HG03196 (cell line): Measurements from ENCODE around the gene LIN52.
"Not testable (repeated sequence)": the region's sequence is repeated elsewhere in the genome, so short reads cannot be mapped to it uniquely, and the experiment has no call there.

Source experiments
- ATAC-seq: cut with Tn5 transposase; IDR thresholded peaks from one replicate; pipeline ENCODE4 v1.9.1; 2021; ENCODE audit not compliant: unreplicated experiment

The LIN52 gene

DNA sequence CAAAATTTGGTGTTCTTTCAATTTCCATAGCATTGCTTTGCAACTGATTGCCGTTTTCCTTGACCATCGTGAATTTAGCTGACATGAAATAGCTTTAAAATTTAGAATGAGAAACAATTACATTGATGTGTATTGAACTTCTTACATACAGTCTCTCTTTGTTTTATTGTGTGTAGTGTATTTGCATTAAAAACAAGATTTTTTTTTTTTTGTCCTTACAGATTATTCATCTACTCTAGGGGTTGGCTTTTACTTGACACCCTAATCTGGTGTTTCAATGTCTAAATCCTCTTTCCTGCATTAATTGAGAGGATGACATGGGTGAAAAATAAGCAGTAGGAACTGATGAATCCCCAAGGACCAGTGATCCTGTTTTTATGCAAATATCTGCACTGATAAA, 20.6 kb downstream of the LIN52 start:
- no peak for ATAC-seq

DNA sequence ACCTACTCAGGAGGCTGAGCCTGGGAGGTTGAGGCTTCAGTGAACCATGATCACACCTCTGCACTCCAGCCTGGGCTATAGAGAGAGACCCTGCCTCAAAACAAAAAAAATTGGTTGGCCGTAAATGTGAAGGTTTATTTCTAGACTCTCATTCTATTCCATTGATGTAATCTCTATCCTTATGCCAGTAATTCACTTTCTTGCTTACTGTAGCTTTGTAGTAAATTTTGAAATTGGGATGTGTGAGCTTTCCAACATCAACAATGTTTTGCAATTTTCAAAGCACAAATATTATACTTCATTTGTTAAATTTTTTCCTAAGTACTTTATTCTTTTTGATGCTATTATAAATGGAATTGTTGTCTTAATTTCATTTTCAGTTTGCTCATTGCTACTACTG, 24.6 kb downstream of the LIN52 start:
- no peak for ATAC-seq

DNA sequence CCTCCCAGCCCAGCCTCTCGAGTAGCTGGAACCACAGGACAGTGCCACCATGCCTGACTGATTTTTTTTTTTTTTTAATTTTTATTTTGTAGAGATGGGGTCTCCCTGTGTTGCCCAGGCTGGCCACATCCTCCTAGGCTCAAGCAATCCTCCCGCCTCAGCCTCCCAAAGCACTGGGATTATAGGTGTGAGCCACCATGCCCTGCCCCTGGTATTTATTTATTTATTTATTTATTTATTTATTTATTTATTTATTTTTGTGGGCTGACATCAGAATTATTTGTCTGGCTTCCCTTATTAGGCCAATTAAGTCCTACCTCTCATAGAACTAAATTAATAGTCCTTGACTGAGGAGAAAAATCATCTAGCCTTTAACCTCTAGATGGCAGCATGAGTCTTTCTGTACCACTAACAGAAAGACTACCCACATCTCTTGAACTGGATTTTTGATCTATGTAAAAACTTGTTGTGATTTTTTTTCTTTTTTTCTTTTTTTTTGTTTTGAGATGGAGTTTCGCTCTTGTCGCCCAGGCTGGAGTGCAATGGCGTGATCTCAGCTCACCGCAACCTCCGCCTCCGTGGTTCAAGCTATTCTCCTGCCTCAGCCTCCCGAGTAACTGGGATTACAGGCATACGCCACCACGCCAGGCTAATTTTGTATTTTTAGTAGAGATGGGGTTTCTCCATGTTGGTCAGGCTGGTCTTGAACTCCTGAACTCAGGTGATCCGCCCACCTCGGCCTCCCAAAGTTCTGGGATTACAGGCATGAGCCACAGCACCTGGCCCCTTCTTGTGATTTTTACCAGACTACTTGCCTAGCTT, 26.9 kb downstream of the LIN52 start:
- not testable (repeated sequence) for ATAC-seq

DNA sequence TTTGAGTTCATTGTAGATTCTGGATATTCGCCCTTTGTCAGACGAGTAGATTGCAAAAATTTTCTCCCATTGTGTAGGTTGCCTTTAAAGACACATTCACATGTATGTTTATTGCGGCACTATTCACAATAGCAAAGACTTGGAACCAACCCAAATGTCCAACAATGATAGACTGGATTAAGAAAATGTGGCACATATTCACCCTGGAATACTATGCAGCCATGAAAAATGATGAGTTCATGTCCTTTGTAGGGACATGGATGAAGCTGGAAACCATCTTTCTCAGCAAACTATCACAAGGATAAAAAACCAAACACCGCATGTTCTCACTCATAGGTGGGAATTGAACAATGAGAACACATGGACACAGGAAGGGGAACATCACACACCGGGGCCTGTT, 40.7 kb downstream of the LIN52 start:
- ATAC-seq, result not testable (repeated sequence)

DNA sequence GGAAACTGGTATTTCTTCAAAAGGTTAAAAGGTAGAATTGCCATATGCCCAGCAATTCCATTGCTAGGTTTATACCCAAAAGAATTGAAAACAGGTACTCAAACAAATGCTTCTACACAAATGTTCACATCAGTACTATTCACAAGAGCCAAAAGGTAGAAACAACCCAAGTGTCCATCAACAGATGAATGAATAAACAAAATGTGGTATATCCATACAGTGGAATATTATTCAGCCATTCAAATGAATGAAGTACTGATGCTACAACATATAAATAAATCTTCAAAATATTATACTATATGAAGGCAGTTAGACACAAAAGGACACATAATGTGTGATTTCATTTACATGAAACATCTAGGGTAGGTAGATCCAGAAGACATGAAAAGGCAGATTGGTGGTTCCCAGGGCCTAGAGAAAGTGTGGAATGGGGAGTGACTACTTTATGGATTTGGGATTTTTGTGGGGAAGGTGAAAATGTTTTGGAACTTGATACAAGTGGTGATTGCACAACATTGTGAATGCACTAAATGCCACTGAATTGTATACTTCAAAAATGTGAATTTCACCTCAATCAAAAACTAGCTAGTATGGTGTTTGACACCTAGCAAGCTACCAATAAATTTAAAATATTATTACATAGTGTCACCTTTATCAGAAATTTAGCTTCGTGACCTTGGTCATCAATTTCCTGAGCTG, 41.7 kb downstream of the LIN52 start:
- no peak for ATAC-seq

DNA sequence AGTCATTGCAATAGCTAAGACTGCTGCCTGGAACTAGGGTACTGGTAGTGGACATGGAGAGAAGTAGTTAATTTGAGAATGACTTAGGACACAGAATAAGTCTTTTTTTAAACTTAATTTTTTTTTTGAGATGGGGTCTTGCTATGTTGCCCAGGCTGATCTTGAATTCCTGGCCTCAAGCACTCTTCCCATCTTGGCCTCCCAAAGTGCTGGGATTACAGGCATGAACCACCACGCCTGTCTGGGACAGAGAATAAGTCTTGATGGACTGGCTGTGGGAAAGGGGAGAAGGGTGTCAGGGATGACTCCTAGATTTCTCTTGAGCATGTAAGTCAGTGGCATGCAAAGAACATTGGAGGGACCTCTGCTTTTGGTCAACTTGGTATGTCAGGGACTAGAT, 42.9 kb downstream of the LIN52 start:
- ATAC-seq, result no peak

DNA sequence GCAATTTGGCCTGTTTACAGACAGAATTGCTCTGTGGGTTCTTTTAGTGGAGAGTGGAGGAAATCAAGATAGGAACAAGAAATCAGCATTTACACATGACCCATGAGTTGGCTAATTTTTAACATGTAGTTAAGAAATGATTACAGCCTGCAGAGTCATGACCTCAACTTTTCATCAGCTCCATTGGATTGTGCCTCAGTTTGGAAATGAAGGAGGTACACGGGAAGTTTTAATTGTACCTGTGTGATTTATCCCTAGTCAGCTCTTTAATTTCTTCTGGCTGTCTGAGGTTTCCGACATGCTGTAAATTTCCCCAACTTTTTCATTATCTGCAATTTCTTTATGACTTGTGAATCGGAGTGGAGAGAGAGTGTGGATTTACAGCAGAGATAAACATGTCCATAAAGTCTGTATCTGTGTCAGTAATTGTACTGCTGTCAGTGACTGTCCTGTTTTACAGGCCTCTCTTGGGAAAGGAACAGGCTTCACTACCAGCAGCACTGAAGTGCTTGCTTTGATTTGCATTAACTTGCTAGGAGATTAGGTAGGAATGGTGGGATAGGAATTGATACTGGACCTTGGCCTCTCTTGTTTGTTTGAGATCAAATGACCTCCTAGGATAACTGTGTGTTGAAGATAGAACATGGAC, 49.2 kb downstream of the LIN52 start:
- ATAC-seq, result no peak

DNA sequence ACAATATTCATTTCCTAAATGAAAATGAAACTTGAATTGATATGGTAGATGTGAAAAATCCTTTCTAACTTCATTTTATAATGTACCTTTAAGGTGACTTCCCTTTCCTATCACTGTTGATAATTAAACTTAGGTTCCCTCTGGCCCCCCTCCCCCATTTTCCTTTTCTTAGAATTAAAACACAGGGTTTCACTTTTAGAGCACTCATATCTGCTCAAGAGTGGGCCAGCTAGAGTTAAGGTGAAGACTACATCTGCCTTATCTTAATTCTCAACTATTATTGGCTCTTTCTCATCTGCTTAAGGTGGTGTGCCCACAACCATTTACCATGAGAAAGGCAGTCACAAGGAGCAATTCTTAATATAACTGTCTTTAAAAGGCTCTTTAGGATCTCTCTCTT, 49.7 kb downstream of the LIN52 start:
- no peak for ATAC-seq

DNA sequence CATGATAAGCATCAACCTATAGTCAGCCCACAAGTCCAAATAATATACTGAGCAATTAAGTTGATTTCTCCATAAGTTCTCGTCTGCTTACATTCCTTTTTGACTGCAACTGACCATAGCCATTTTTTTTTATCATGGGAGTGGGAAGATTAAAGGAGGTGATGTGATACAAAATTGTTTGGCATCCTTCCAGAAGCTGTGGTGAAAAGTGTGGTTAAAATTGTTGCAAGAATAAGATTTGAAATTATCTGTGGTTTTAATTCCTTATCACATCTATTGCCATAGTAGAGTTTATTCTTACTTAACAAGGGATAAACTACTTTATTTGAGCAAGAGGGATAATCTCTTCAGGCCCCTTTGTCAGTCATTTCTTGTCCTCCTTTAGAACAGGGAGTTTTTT, 50.7 kb downstream of the LIN52 start:
- no peak for ATAC-seq

DNA sequence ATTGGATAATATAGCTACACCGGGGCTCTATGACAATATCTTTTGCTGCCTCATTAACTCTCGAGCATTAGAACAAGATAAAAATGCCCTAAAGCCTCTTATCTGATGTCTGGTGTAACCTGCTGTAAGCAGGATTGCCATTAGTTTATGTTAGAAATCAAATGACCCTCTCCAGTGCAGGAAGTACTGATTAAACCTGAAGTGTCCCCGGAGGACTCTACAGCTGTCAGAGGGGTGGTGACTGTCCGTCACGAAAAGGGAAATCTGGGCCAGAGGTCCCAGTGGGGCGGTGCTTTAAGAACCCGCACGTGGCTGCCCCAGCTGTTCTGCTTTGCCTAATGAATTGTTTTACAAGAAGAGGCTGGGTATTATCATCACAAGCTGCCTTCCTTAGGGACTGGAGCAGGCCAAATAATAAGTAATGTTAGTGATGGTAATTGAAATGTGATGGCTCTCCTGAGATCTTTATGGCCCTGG, 55.7 kb downstream of the LIN52 start:
- no peak for ATAC-seq

DNA sequence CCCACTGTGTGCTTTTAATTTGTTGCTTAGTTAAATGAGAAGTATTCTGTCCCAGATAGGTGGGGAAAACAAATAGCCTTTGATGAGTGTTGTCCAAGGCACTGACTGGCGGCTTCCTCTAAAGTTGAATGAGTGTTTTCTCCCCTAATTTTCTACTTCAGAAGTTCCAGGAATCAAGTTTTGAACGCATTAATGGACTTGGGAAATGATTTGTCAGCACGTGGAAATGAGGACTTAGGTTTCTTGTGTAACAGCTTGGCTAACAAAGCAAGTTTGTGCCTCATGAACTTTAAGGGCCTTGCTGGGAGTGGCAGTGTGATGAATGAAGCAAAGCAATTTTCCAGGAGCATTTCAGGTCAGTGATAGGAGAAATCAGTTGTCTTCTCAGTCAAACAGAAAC, 56.9 kb downstream of the LIN52 start:
- no peak for ATAC-seq

DNA sequence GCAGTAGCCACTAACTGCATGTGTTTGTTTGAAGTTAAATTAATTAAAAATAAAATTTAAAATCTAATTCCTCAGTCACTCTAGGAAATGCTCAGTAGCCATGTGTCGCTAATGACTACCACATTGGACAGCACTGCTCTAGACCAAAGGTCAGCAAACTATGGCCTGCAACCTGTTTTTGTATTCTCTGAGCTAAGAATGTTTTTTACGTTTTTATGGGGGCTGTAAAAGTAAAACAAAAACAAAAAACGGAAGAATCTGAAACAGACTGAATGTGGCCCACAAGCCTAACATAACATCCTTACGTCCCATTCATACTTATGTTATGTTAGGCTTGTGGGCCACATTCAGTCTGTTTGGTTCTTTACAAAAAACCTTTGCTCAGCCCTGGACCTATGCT, 57.8 kb downstream of the LIN52 start:
- ATAC-seq, result no peak

DNA sequence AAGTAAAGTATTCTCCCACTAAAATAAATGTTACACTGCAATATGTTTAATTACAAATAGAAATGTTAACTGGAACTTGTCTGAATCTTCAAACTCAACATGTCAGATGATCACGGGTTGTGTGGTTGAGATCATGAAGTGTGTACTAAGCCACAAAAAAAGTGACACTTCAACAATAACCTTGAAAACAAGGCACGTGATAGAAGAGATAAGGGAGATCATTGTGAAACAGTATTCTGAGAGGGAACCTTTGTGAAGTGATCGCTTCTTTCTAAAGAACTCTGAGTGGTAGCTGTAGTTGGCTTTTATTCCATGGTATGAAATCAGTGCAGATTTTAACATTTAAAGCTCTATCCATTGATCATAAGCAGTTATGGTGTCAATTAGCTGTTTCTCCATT, 60.0 kb downstream of the LIN52 start:
- no peak for ATAC-seq

DNA sequence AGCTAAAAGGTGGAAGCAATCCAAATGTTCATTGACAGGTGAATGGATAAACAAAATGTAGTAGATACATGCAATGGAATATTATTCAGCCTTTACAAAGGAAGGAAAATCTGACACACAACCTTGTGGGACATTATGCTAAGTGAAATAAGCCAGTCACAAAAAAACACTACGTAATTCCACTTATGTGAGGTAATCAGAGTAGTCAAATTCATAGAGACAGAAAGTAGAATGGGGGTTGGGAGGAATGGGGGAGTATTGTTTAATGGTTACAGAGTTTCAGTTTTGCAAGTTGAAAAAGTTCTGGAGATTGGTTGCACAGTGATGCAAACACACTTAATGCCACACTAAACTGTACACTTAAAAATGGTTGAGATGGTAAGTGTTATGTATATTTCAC, 62.8 kb downstream of the LIN52 start:
- ATAC-seq, result no peak

DNA sequence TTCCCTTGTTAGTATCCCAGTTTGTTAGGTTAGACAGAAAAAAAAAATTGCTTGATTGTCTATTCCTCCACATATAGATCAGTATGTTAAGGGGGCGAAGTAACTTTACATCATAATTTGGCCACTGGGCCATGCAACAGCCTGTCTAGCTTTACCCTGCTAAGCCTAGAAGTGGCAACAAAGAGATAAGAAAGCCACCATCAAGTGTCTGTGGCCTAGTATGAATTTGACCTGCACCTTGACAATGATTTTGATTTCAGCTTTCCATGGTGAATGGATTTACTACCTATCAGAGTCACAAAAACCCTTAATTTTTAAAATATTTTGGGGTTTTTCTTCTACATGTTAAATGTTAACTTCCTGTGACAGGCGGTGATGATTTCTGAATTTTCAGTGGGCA, 63.9 kb downstream of the LIN52 start:
- ATAC-seq, result no peak

DNA sequence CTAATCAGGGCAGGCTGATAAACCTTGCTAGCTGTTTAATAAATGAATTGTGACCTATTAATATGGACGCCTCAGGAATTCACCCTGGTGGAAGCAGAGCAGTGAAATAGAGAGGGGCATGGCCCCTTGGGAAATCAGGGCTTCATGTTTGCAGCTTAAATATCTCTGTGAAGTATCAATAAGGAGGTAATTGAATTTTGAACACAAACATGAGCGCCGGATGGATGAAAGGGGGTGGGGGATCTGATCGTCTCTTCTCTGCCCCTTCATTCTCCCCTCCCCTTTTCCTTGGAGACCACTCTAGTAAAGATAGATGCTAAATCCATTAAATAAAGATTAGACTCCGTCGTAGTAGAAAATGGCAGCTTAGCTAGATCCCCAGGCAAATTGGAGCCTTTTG, 70.5 kb downstream of the LIN52 start:
- ATAC-seq, result no peak

DNA sequence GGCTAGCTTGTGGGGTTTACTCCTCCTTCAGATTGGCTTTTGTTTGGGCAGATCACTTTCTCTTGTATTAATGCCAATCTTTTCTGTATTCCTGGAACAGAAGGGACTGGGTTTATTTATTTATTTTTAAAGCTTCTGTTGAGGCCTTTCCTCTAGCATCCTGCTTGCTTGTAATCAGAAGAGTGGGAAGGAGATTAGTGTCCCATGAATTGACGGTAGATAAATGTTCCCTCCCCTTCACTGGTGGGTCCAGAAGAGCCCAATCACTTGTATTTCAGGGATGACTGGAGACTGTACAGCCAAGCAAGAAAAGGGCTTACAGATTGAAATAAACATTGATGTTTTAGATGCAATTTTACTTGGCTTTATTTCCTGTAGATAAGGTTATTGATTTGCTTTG, 71.0 kb downstream of the LIN52 start:
- ATAC-seq, result no peak

DNA sequence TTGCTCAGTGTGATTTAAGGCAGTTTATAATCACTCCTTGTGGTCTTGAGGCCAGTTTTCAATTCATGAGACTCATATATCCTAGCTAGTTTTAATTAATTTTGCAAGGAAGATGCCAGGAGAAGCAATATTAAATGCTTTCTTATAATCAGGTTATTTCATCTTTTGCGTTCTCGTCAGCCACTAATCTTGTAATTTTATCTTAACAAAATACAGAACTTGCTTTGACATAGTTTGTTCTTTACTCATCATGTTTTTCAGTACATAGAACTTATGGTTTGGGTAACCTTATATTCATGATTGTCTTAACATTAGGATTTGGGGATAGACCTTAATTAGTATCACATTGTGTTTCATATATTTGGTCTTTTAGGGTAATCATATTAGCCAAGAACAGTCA, 76.0 kb downstream of the LIN52 start:
- ATAC-seq, result no peak

DNA sequence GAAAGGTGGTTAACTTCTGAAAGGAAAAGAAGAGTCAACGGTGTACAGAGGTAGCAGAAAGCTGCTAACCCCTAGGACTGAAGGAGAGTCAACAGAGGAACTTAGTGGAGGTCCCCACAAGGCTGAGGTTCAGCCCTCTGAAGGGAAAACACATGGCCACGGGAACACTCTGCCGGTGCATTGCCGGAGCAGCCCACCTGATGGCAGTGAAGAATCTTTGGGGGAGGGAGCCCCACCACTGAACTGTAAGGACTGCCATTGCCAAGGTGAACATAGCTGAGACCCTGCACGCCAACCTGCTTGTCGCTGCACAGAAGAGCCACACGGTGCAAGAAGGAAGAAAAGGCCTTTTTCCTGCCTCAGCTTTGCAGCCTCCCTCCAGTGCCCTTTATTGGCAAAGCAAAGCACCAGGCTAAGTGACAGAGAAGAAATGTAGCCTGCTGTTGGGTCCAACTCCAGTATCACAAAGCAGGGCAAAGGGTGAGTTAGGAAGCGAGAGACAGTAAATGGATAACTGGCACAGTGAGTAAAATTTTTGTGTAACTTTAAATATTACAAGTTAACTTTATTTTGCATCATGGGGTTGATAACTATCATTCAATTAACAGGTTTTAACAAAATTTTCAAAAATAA, 76.9 kb downstream of the LIN52 start:
- ATAC-seq, result no peak

DNA sequence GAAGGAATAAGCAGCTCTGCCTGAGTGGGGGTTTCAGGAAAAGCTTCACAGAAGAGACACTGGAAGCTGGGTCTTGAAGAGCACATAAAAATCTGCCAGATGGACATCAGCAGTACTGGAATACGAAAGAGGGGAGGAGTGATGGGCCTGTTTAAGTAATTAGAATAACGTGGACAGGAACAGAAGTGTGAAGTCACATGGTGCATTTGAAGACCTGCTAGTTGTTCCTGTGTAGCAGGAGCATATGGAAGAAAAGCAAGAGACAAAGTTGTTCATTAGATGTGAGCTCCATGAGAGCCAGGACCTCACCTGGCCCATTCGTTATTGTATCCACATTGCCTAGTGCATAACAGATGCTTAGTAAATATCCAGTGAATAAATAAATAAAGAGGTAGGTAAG, 85.2 kb downstream of the LIN52 start:
- ATAC-seq, result no peak

DNA sequence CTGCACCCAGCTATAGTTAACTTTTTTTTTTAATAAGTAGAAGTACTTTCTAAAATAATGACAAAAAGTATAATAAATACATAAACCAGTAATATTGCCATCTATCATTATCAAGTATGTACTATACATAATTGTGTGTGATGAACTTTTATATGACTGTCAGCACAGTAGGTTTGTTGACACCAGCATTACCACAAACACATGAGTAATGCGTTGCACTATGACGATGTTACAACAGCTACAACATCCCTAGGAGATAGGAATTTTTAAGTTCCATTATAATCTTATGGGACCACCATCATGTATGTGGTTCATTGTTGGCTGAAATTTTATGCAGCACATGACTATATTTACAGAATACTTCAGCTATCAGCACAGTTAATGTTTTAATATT, 91.6 kb downstream of the LIN52 start:
- ATAC-seq, result no peak

DNA sequence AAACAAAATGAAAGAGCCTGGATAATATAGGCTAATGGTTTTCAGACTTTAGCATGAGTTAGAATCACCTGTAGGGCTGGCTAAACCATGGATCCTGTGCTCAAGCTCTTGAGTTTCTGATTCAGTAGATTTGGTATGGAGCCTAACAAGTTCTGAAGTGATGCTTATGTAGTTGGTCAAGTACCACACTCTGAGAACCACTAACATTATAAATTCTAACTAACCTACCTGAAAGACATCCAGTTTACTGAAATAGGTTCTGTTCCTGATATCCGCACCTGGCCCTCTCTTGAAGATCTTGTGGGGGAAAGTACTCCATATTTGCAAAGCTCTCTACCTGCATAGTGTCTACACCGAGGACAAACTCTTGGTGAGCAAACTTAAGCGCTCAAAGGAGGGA, 95.1 kb downstream of the LIN52 start:
- ATAC-seq, result no peak
